WTC11 (cell line): ENCODE data around the gene MACROD2. TPM values are rescaled to one million over a fixed set of nuclear protein-coding genes. Genes with fewer than 3 reads are reported as not detected.

Source experiments
- ATAC-seq: fragments of 200-7000 bp; cut with Tn5 transposase; 2 replicates; pipeline ENCODE4 v1.10.0; 2021; ENCODE audit warnings: mild to moderate bottlenecking, moderate library complexity
- CTCF ChIA-PET: fragments of 300-600 bp; sonication (Branson Sonifier 250); formaldehyde crosslinking; loops from one replicate; lab custom pipeline; 2021; ENCODE audit warnings: antibody characterized with exemption; lab: Charles Lee
- POLR2A ChIA-PET: fragments of 350-600 bp; sonication (Branson Sonifier 250); formaldehyde crosslinking; loops from one replicate; lab custom pipeline; 2021; ENCODE audit warnings: antibody characterized with exemption; lab: Charles Lee
- DNase-seq: peaks from one replicate; pipeline ENCODE4 v3.0.0; 2021; ENCODE audit warnings: low spot score
- H3K27ac Mint-ChIP-seq: 2 replicates; pipeline ENCODE4 v1.8.0; 2021; ENCODE audit warnings: mixed read lengths
- H3K27me3 Mint-ChIP-seq: 2 replicates; pipeline ENCODE4 v1.8.0; 2021; ENCODE audit warnings: low read depth, mild to moderate bottlenecking, moderate library complexity, mixed read lengths
- H3K36me3 Mint-ChIP-seq: 2 replicates; pipeline ENCODE4 v1.8.0; 2021; ENCODE audit warnings: mixed read lengths
- H3K4me1 Mint-ChIP-seq: 2 replicates; pipeline ENCODE4 v1.8.0; 2022; ENCODE audit warnings: mixed read lengths
- H3K4me3 Mint-ChIP-seq: 2 replicates; pipeline ENCODE4 v1.8.0; 2021; ENCODE audit warnings: mild to moderate bottlenecking, moderate library complexity, mixed read lengths
- H3K9me3 Mint-ChIP-seq: 2 replicates; pipeline ENCODE4 v1.8.0; 2021; ENCODE audit warnings: mixed read lengths
- ATF2 ChIP-seq: sonication (generic); formaldehyde crosslinking; IDR thresholded peaks from 2 replicates; pipeline ENCODE4 v1.8.1; 2022; ENCODE audit warnings: low read depth, missing genetic modification reagents, borderline replicate concordance
- ATF3 ChIP-seq: sonication (generic); formaldehyde crosslinking; conservative IDR thresholded peaks from 2 replicates; pipeline ENCODE4 v1.8.1; 2022; ENCODE audit warnings: mild to moderate bottlenecking, missing genetic modification reagents
- CDX4 ChIP-seq: fragments of 250-450 bp; sonication (Bioruptor Pico); IDR thresholded peaks from 2 replicates; pipeline ENCODE4 v1.9.0; 2021; ENCODE audit warnings: moderate library complexity, mild to moderate bottlenecking, inconsistent platforms, borderline replicate concordance
- CREB1 ChIP-seq: sonication (generic); formaldehyde crosslinking; IDR thresholded peaks from 2 replicates; pipeline ENCODE4 v1.8.0; 2023; ENCODE audit warnings: mild to moderate bottlenecking, missing genetic modification reagents
- CREM ChIP-seq: sonication (generic); formaldehyde crosslinking; IDR thresholded peaks from 2 replicates; pipeline ENCODE4 v1.8.1; 2022; ENCODE audit warnings: mild to moderate bottlenecking, missing genetic modification reagents, moderate library complexity
- FOXP1 ChIP-seq: sonication (generic); formaldehyde crosslinking; IDR thresholded peaks from 2 replicates; pipeline ENCODE4 v1.8.0; 2022; ENCODE audit warnings: missing genetic modification reagents, mild to moderate bottlenecking, moderate library complexity, borderline replicate concordance
- GABPB1 ChIP-seq: sonication (generic); formaldehyde crosslinking; IDR thresholded peaks from 2 replicates; pipeline ENCODE4 v1.8.1; 2023; ENCODE audit warnings: mild to moderate bottlenecking, missing genetic modification reagents
- GTF2I ChIP-seq: fragments of 250-450 bp; sonication (Bioruptor Pico); conservative IDR thresholded peaks from 2 replicates; pipeline ENCODE4 v1.4.0; 2021; ENCODE audit warnings: mild to moderate bottlenecking
- HMGA2 ChIP-seq: fragments of 250-450 bp; sonication (Bioruptor Pico); IDR thresholded peaks from 2 replicates; pipeline ENCODE4 v1.4.0; 2021; ENCODE audit warnings: mild to moderate bottlenecking, moderate library complexity
- IRF2 ChIP-seq: sonication (generic); formaldehyde crosslinking; IDR thresholded peaks from 2 replicates; pipeline ENCODE4 v1.8.0; 2022; ENCODE audit warnings: low read depth, missing genetic modification reagents, borderline replicate concordance
- NFYB ChIP-seq: sonication (generic); formaldehyde crosslinking; conservative IDR thresholded peaks from 2 replicates; pipeline ENCODE4 v1.8.0; 2022; ENCODE audit warnings: low read depth, missing genetic modification reagents
- NR1H2 ChIP-seq: sonication (generic); formaldehyde crosslinking; IDR thresholded peaks from 2 replicates; pipeline ENCODE4 v1.9.0; 2021; ENCODE audit warnings: mild to moderate bottlenecking, moderate library complexity, missing genetic modification reagents
- PRDM15 ChIP-seq: sonication (generic); formaldehyde crosslinking; IDR thresholded peaks from 2 replicates; pipeline ENCODE4 v1.8.0; 2022; ENCODE audit warnings: missing genetic modification reagents
- PREB ChIP-seq: sonication (generic); formaldehyde crosslinking; IDR thresholded peaks from 2 replicates; pipeline ENCODE4 v1.8.1; 2022; ENCODE audit warnings: mild to moderate bottlenecking, missing genetic modification reagents, moderate library complexity, borderline replicate concordance
- PRRX2 ChIP-seq: fragments of 250-450 bp; sonication (Bioruptor Pico); IDR thresholded peaks from 2 replicates; pipeline ENCODE4 v1.8.0; 2021; ENCODE audit warnings: mild to moderate bottlenecking
- RORB ChIP-seq: fragments of 250-450 bp; sonication (Bioruptor Pico); IDR thresholded peaks from 2 replicates; pipeline ENCODE4 v1.9.0; 2021; ENCODE audit warnings: mild to moderate bottlenecking
- SMAD3 ChIP-seq: sonication (generic); formaldehyde crosslinking; IDR thresholded peaks from 2 replicates; pipeline ENCODE4 v1.8.0; 2022; ENCODE audit warnings: missing genetic modification reagents, mild to moderate bottlenecking, borderline replicate concordance
- USF2 ChIP-seq: sonication (generic); formaldehyde crosslinking; IDR thresholded peaks from 2 replicates; pipeline ENCODE4 v1.8.1; 2023; ENCODE audit warnings: mild to moderate bottlenecking, missing genetic modification reagents, moderate library complexity
- ZBTB43 ChIP-seq: sonication (generic); formaldehyde crosslinking; IDR thresholded peaks from 2 replicates; pipeline ENCODE4 v1.8.1; 2023; ENCODE audit warnings: mild to moderate bottlenecking, missing genetic modification reagents
- ZMAT4 ChIP-seq: fragments of 250-450 bp; sonication (Bioruptor Pico); IDR thresholded peaks from 2 replicates; pipeline ENCODE4 v1.9.0; 2021; ENCODE audit warnings: mild to moderate bottlenecking
- ZNF219 ChIP-seq: sonication (generic); formaldehyde crosslinking; IDR thresholded peaks from 2 replicates; pipeline ENCODE4 v1.8.0; 2023; ENCODE audit warnings: missing genetic modification reagents, mild to moderate bottlenecking, borderline replicate concordance
- ZNF317 ChIP-seq: sonication (generic); formaldehyde crosslinking; IDR thresholded peaks from 2 replicates; pipeline ENCODE4 v1.8.1; 2023; ENCODE audit warnings: low read depth, mild to moderate bottlenecking, moderate library complexity, missing genetic modification reagents, borderline replicate concordance
- ZNF396 ChIP-seq: fragments of 250-450 bp; sonication (Bioruptor Pico); IDR thresholded peaks from 2 replicates; pipeline ENCODE4 v1.8.0; 2021; ENCODE audit warnings: mild to moderate bottlenecking, moderate library complexity, borderline replicate concordance
- ZNF416 ChIP-seq: fragments of 250-450 bp; sonication (Bioruptor Pico); IDR thresholded peaks from 2 replicates; pipeline ENCODE4 v1.9.0; 2021; ENCODE audit warnings: mild to moderate bottlenecking, inconsistent platforms
- total RNA-seq: library from RNA; stranded (reverse); gene quantifications from 3 replicates; pipeline ENCODE4 v1.2.3, GENCODE V29; 2021

MACROD2 gene
- total RNA-seq, 1 experiment from 2014 or later = 4.1 TPM

GRCh38 chr20:14937021-14937420 is 941.7 kb downstream of the MACROD2 start (continued):
- TF ChIP-seq ATF2 = no peak
- TF ChIP-seq PREB (CRISPR knock-in tag) = no peak
- no peak for TF ChIP-seq ZNF396
- TF ChIP-seq SMAD3 = no peak
- TF ChIP-seq NR1H2 = no peak
- TF ChIP-seq NFYB (CRISPR knock-in tag) = no peak

GRCh38 chr20:14937846-14938245 is 942.5 kb downstream of the MACROD2 start:
- POLR2A ChIA-PET = no interaction called here
- Mint-ChIP-seq H3K9me3 (peaks cover 23% of the 10 kb centered on the region), H3K27ac (no peak overlapping the region), H3K36me3 (peaks cover 16% of the 10 kb centered on the region), H3K27me3 (no peaks in the 10 kb centered on the region)
- DNase-seq = no peak
- TF ChIP-seq CREM (CRISPR knock-in tag) = no peak
- no peak for TF ChIP-seq CREB1 (CRISPR knock-in tag)
- no peak for TF ChIP-seq GABPB1 (CRISPR knock-in tag)
- no peak for TF ChIP-seq RORB (CRISPR knock-in tag)
- no peak for TF ChIP-seq ZNF219 (CRISPR knock-in tag)
- TF ChIP-seq ZNF416 = no peak
- TF ChIP-seq ATF3 (CRISPR knock-in tag) = no peak
- TF ChIP-seq PRDM15 (CRISPR knock-in tag) = no peak
- no peak for TF ChIP-seq FOXP1 (CRISPR knock-in tag)
- no peak for TF ChIP-seq ZMAT4
- TF ChIP-seq ZNF317 = no peak
- TF ChIP-seq ZBTB43 = no peak
- TF ChIP-seq USF2 (CRISPR knock-in tag) = no peak
- no peak for TF ChIP-seq HMGA2 (CRISPR knock-in tag)
- no peak for TF ChIP-seq GTF2I (CRISPR knock-in tag)
- TF ChIP-seq NR1H2 = no peak
- no peak for TF ChIP-seq IRF2
- TF ChIP-seq PRRX2 (CRISPR knock-in tag) = no peak
- TF ChIP-seq CDX4 (CRISPR knock-in tag) = no peak
- TF ChIP-seq, all 79 proteins: peak for 0
- CTCF ChIA-PET = no interaction called here
- ATAC-seq = no peak
- peaks cover 7% of the 10 kb centered on the region for H3K4me1 Mint-ChIP-seq
- H3K4me3 Mint-ChIP-seq = no peak overlapping the region
